WERI-Rb-1 (cell line): Measurements from ENCODE around the gene SERPINA3.

Experiments
- DNase-seq: peaks from one replicate; pipeline ENCODE4 v3.0.0-alpha.2; 2020
- H3K27ac ChIP-seq: fragments of 250-450 bp; sonication (Bioruptor Pico); 2 replicates; pipeline ENCODE4 v1.5.1; 2020; ENCODE audit warnings: mild to moderate bottlenecking, moderate library complexity
- H3K27me3 ChIP-seq: fragments of 250-450 bp; sonication (Bioruptor Pico); 2 replicates; pipeline ENCODE4 v1.5.1; 2021; ENCODE audit warnings: mild to moderate bottlenecking, low read depth, moderate library complexity; ENCODE audit not compliant: insufficient read depth, severe bottlenecking
- H3K36me3 ChIP-seq: fragments of 250-450 bp; sonication (Bioruptor Pico); 2 replicates; pipeline ENCODE4 v1.5.1; 2020; ENCODE audit warnings: mild to moderate bottlenecking, moderate library complexity
- H3K4me3 ChIP-seq: 2 replicates; pipeline ENCODE4 v1.5.1; 2011; ENCODE audit warnings: low read depth, mild to moderate bottlenecking, control low read depth, low read length
- H3K9me3 ChIP-seq: fragments of 250-450 bp; sonication (Bioruptor Pico); 2 replicates; pipeline ENCODE4 v1.5.1; 2021; ENCODE audit warnings: mild to moderate bottlenecking, moderate library complexity; ENCODE audit not compliant: severe bottlenecking
- TF ChIP-seq, protein P1 (sequence below): IDR thresholded peaks from 2 replicates; pipeline ENCODE4 v1.5.1; 2011; ENCODE audit warnings: low read depth, mild to moderate bottlenecking, control low read depth, inconsistent platforms, low read length

SERPINA3 gene

DNA sequence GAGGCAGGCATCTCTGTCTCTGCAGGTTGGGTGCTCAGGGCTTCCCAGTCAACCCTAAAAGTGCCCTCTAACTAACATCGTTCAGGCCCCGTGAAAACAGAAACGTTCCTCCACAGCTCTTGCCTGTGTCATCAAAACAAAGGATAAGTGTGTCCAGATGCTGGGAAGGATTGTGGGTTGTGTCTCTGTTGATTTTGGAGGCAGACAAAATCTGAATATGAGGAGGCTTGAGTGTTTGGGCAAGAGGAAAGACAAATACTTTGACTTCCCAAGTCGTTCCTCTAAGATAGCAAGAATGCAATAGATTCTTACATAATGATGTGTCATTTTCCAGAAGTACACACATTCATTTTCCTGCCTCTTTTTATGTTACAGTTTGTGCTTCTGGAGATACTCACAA lies 52.9 kb downstream of the SERPINA3 start:
- DNase-seq, result no peak
- Histone ChIP-seq H3K9me3 (no peaks in the 10 kb centered on the region), H3K4me3 (no peak overlapping the region), H3K27ac (no peak overlapping the region), H3K36me3 (no peaks in the 10 kb centered on the region), H3K27me3 (no peaks in the 10 kb centered on the region)
- TF ChIP-seq, protein P1, sequence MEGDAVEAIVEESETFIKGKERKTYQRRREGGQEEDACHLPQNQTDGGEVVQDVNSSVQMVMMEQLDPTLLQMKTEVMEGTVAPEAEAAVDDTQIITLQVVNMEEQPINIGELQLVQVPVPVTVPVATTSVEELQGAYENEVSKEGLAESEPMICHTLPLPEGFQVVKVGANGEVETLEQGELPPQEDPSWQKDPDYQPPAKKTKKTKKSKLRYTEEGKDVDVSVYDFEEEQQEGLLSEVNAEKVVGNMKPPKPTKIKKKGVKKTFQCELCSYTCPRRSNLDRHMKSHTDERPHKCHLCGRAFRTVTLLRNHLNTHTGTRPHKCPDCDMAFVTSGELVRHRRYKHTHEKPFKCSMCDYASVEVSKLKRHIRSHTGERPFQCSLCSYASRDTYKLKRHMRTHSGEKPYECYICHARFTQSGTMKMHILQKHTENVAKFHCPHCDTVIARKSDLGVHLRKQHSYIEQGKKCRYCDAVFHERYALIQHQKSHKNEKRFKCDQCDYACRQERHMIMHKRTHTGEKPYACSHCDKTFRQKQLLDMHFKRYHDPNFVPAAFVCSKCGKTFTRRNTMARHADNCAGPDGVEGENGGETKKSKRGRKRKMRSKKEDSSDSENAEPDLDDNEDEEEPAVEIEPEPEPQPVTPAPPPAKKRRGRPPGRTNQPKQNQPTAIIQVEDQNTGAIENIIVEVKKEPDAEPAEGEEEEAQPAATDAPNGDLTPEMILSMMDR, result no peak

DNA sequence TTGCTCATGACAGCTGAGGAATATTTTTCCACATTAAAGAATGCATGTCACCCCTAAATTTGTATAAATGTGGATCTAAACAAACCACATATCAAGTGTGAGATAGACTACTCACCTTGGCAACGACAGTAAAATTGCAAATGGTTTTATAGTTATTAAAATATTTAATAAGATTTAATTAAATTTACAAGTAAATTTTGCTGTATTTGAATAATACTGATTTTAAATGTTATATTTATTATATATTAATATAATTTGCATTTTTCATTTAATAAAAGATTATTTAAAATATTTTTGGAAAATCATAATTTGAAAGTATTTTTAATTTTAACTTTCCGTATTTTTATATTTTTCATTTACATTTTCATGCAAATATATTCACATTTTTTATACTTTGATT lies 53.4 kb downstream of the SERPINA3 start:
- H3K9me3 ChIP-seq, result no peaks in the 10 kb centered on the region
- no peak overlapping the region for H3K4me3 ChIP-seq
- H3K27me3 ChIP-seq, result no peaks in the 10 kb centered on the region
- no peak overlapping the region for H3K27ac ChIP-seq
- no peak for DNase-seq
- no peaks in the 10 kb centered on the region for H3K36me3 ChIP-seq
- TF ChIP-seq, protein P1, result no peak

DNA sequence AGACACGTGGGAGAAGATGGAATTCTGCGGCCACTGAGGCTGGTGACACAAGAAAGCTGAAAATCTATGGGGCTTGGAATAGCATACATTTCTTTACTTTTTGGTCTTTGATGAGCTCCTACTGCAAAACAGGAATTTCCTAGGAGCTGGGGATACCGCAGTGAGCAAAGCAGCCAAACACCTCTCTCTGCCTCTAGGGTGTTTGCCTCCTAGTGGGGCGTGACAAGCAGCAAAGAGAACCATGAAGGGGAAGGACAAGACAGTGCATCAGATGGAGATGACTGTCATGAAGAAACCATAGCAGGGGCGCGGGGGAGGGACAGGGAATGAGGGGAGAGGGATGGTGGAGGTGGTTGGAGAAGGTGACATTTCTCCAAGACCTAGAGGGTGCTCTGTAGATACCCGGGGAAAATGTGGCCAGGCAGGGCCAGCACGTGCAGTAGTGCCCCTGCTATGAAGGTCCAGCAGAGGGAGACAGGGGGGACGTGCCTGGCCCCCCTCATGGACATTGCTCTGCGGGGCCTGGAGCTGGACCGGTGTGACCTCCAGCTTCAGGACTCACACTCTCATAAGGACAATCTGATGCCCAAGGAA lies 58.6 kb downstream of the SERPINA3 start:
- TF ChIP-seq, protein P1, result no peak
- Histone ChIP-seq H3K27ac (no peak overlapping the region), H3K27me3 (no peaks in the 10 kb centered on the region), H3K9me3 (no peaks in the 10 kb centered on the region), H3K4me3 (no peak overlapping the region), H3K36me3 (no peaks in the 10 kb centered on the region)
- DNase-seq, result no peak

DNA sequence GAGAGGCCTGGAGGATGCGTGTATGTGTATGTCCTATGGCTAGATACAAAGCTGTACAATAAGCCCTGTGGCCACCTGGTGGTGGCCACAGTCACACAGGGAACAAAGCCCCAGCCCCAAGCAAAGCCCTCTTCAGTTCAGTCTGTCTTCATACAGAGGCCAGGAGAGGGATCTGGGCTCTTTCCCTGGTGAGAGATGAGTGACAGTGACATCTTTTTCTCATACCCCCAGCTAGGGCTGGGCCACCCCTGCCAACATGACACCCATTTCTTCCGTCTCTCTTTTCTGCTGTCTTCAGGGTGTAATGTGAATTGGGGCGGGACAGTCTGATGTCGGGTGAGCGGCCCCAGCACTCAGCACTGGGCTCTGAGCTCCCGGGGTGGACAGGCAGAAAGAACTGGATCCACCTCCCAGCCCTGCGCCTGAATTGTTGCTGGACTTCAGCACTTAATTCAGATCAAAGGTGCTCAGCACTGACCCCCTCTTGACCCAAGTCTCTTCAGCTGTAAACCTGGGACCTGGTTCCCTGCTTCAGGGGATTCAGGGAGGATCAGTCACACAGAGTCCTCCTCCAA lies 59.8 kb downstream of the SERPINA3 start:
- no peaks in the 10 kb centered on the region for H3K9me3 ChIP-seq
- H3K27me3 ChIP-seq, result no peaks in the 10 kb centered on the region
- H3K27ac ChIP-seq, result no peak overlapping the region
- TF ChIP-seq, protein P1, result no peak
- no peaks in the 10 kb centered on the region for H3K36me3 ChIP-seq
- H3K4me3 ChIP-seq, result no peak overlapping the region
- DNase-seq, result no peak

DNA sequence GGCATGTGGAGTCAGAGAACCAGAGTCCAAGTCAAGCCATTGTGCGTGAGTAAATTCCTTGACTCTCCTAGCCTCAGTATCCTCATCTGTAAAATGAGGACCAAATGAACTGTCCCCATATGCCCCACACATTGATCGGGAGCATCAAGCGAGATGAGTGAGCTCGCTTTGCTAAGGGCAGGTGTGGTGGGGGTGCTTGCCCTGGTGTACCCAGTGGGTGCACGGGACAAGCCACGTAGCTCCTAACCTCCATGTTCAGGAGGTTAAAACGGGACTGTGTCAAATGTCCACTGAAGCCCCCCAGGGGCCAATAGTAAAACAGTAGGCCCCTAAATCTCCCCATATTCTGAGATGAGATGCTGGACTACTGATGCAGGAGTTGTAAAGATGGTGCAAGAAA lies 60.9 kb downstream of the SERPINA3 start:
- no peaks in the 10 kb centered on the region for H3K36me3 ChIP-seq
- H3K9me3 ChIP-seq, result no peaks in the 10 kb centered on the region
- H3K27ac ChIP-seq, result no peak overlapping the region
- DNase-seq, result no peak
- no peak overlapping the region for H3K4me3 ChIP-seq
- H3K27me3 ChIP-seq, result no peaks in the 10 kb centered on the region
- TF ChIP-seq, protein P1, result no peak
